ENCODE data around the gene RXRA. TPM values are rescaled to one million over a fixed set of nuclear protein-coding genes. Genes with fewer than 3 reads are reported as not detected.

The RXRA gene
- polyA plus RNA-seq, 3 donors = 15.8 to 91.0 (median 23.2) TPM

DNA sequence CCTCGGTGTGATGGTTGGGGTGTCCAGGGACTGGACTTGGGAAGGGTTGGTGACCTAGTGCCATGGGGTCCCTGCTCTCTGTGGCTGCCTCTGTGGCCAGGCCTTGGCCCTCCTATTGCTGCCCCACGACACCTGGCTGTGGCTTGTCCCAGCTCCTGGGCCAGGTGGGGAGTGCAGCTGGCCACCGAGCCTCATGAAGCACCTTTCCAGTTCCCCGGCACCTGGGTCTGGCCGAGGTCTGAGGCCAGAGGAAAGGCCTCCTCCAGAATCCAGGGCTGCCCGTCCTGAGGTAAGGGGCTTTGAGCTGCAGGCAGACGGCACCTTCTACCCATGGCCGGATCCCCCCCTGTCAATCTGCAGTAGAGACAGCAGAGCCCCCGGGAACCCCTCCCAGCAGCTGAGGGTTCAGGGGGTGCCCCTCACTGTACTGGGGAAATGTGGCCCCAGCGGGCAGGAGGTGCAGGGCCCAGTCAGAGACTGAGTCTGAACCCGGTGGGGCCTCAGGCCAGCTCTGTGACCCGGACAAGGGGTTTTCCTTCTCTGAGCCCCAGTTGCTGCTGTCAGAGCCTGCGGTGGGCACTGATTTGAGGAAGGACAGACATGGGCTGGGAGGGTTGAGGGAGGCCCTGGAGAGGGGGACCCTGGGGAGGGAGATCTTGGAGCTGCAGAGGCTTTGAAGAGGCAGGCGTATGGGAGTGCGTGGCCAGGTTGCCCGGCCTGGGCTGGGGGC lies 54.5 kb downstream of the RXRA start:
- H3K9me3 ChIP-seq (replicated peaks in 1 of 2; ENCODE audit: control insufficient read depth in 1 of 2, insufficient read depth in 1 of 2, low read length in 2 of 2) = no peaks in the 10 kb centered on the region
- peaks cover 91% of the 10 kb centered on the region for H3K4me1 Mint-ChIP-seq
- peak overlapping the region; percentile 75 to 85 for H3K4me3 Mint-ChIP-seq
- peaks cover 26 to 58% of the 10 kb centered on the region in 2 donors for H3K36me3 Mint-ChIP-seq
- H3K4me1 ChIP-seq (ENCODE audit: control insufficient read depth in 1 of 2, insufficient read depth in 2 of 2, low read length in 2 of 2) = peaks cover 99% of the 10 kb centered on the region in 2 donors
- H3K36me3 ChIP-seq (replicated peaks in 1 of 2; ENCODE audit: control insufficient read depth in 1 of 2, insufficient read depth in 2 of 2, low read length in 2 of 2) = peaks cover 18% of the 10 kb centered on the region in 2 donors
- peak overlapping the region; percentile 54 for H3K9ac ChIP-seq (ENCODE audit: insufficient read depth, low read length, poor library complexity, severe bottlenecking)
- no peaks in the 10 kb centered on the region for H3K27me3 ChIP-seq (ENCODE audit: control insufficient read depth in 2 of 2, insufficient read depth in 2 of 2, low read length in 2 of 2)
- H3K4me3 ChIP-seq (replicated peaks in 1 of 3; ENCODE audit: low read depth in 2 of 3, low read length in 3 of 3) = peak overlapping the region in 1 of 3 experiments; percentile 64
- TF ChIP-seq, protein P1, sequence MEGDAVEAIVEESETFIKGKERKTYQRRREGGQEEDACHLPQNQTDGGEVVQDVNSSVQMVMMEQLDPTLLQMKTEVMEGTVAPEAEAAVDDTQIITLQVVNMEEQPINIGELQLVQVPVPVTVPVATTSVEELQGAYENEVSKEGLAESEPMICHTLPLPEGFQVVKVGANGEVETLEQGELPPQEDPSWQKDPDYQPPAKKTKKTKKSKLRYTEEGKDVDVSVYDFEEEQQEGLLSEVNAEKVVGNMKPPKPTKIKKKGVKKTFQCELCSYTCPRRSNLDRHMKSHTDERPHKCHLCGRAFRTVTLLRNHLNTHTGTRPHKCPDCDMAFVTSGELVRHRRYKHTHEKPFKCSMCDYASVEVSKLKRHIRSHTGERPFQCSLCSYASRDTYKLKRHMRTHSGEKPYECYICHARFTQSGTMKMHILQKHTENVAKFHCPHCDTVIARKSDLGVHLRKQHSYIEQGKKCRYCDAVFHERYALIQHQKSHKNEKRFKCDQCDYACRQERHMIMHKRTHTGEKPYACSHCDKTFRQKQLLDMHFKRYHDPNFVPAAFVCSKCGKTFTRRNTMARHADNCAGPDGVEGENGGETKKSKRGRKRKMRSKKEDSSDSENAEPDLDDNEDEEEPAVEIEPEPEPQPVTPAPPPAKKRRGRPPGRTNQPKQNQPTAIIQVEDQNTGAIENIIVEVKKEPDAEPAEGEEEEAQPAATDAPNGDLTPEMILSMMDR (IDR thresholded peaks at IDR 0.05) = no peak
- H3K4me2 ChIP-seq (replicated peaks; ENCODE audit: extremely low read depth, low read length, poor library complexity, severe bottlenecking) = peak overlapping the region; percentile 74
- H3K79me2 ChIP-seq (ENCODE audit: insufficient read depth, low read length) = peaks cover 99% of the 10 kb centered on the region
- 68% methylated on average over 13 of the region's 16 CpGs for WGBS (ENCODE audit: insufficient coverage)
- peak overlapping the region; percentile 33 to 70 for H3K27ac ChIP-seq (ENCODE audit: low read depth in 1 of 2, low read length in 2 of 2)
- H3K27me3 Mint-ChIP-seq (ENCODE audit: low read depth in 3 of 3) = peaks cover 0 to 2% (median 2%) of the 10 kb centered on the region in 3 donors
- peak; percentile 27 to 67 (median 54) for DNase-seq
- no peak overlapping the region for H2AFZ ChIP-seq (ENCODE audit: insufficient read depth, low read depth, low read length, poor library complexity, severe bottlenecking)
- H3K27ac Mint-ChIP-seq = peak overlapping the region; percentile 57 to 92 (median 79)
- peaks cover 0 to 3% (median 0%) of the 10 kb centered on the region in 7 donors for H3K9me3 Mint-ChIP-seq
- intact Hi-C loops (cut with micrococcal nuclease) = no loop called here
- H4K20me1 ChIP-seq (ENCODE audit: insufficient read depth, low read length) = peaks cover 99% of the 10 kb centered on the region

DNA sequence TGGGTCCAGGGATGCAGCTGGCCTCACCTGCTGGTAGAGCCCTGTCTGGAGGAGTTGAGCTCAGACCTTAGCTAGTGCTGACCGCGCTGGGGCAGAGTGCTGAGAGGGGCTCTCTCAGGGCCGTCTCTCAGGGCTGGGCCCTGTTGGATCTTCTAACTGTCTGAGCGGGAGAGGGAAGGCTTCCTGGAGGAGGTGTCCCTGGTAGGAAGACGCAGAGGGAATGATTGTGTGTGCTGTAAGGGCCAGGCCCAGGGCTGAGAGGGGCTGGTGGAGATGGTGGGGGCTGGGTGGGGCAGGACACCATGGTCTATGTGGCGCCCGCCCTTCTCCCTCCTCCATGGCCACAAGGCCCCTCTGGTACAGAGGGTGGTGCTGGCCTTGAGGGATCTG lies 55.0 kb downstream of the RXRA start:
- H3K79me2 ChIP-seq (ENCODE audit: insufficient read depth, low read length) = peaks cover 100% of the 10 kb centered on the region

More for the DNA sequence above, 55.0 kb downstream of the RXRA start:
- H3K4me1 Mint-ChIP-seq = peaks cover 93% of the 10 kb centered on the region
- H3K36me3 Mint-ChIP-seq = peaks cover 25 to 58% of the 10 kb centered on the region in 2 donors
- peak overlapping the region; percentile 75 to 85 for H3K4me3 Mint-ChIP-seq
- TF ChIP-seq, protein P1 (IDR thresholded peaks at IDR 0.05) = no peak
- peak overlapping the region; percentile 33 to 70 for H3K27ac ChIP-seq (ENCODE audit: low read depth in 1 of 2, low read length in 2 of 2)
- H3K36me3 ChIP-seq (replicated peaks in 1 of 2; ENCODE audit: control insufficient read depth in 1 of 2, insufficient read depth in 2 of 2, low read length in 2 of 2) = peaks cover 18% of the 10 kb centered on the region in 2 donors
- no peaks in the 10 kb centered on the region for H3K9me3 ChIP-seq (replicated peaks in 1 of 2; ENCODE audit: control insufficient read depth in 1 of 2, insufficient read depth in 1 of 2, low read length in 2 of 2)
- WGBS (ENCODE audit: insufficient coverage) = 92% methylated on average over 4 of the region's 7 CpGs
- peaks cover 100% of the 10 kb centered on the region for H4K20me1 ChIP-seq (ENCODE audit: insufficient read depth, low read length)
- peak overlapping the region; percentile 57 to 92 (median 79) for H3K27ac Mint-ChIP-seq
- peaks cover 0 to 2% (median 2%) of the 10 kb centered on the region in 3 donors for H3K27me3 Mint-ChIP-seq (ENCODE audit: low read depth in 3 of 3)
- H3K9me3 Mint-ChIP-seq = peaks cover 0 to 3% (median 0%) of the 10 kb centered on the region in 7 donors
- H3K9ac ChIP-seq (ENCODE audit: insufficient read depth, low read length, poor library complexity, severe bottlenecking) = peak overlapping the region; percentile 54
- no peaks in the 10 kb centered on the region for H3K27me3 ChIP-seq (ENCODE audit: control insufficient read depth in 2 of 2, insufficient read depth in 2 of 2, low read length in 2 of 2)
- peak overlapping the region in 1 of 3 experiments; percentile 64 for H3K4me3 ChIP-seq (replicated peaks in 1 of 3; ENCODE audit: low read depth in 2 of 3, low read length in 3 of 3)
- intact Hi-C loops (cut with micrococcal nuclease) = no loop called here
- peaks cover 100% of the 10 kb centered on the region in 2 donors for H3K4me1 ChIP-seq (ENCODE audit: control insufficient read depth in 1 of 2, insufficient read depth in 2 of 2, low read length in 2 of 2)
- DNase-seq = no peak
- peak overlapping the region; percentile 74 for H3K4me2 ChIP-seq (replicated peaks; ENCODE audit: extremely low read depth, low read length, poor library complexity, severe bottlenecking)
- no peak overlapping the region for H2AFZ ChIP-seq (ENCODE audit: insufficient read depth, low read depth, low read length, poor library complexity, severe bottlenecking)
